PC-3 (cell line): ENCODE measurements around the gene NPFFR1. TPM values are rescaled to one million over a fixed set of nuclear protein-coding genes. Genes with fewer than 3 reads are reported as not detected.

Experiments
- ATAC-seq: fragments of 200-7000 bp; cut with Tn5 transposase; 2 replicates; pipeline ENCODE4 v1.9.1; 2020; ENCODE audit warnings: mild to moderate bottlenecking, moderate library complexity
- BruUV-seq: library from RNA; stranded (reverse); fragments of 400-500 nt; replicated peaks from 2 replicates; lab custom pipeline; 2021; lab: Mats Ljungman, UMichigan
- CTCF ChIA-PET: fragments of 300-600 bp; sonication (Branson Sonifier 250); formaldehyde crosslinking; loops from one replicate; lab custom pipeline; 2022; ENCODE audit warnings: antibody characterized with exemption; lab: Charles Lee
- POLR2A ChIA-PET: fragments of 300-600 bp; sonication (Branson Sonifier 250); formaldehyde crosslinking; loops from one replicate; lab custom pipeline; 2022; ENCODE audit warnings: antibody characterized with exemption; ENCODE audit not compliant: unreplicated experiment; lab: Charles Lee
- DNase-seq: peaks from one replicate; pipeline ENCODE4 v3.0.0-alpha.2; 2015
- H2AFZ ChIP-seq: fragments of 300-600 bp; sonication (generic); 2 replicates; pipeline ENCODE4 v1.6.0; 2016; ENCODE audit warnings: antibody characterized with exemption, low read length
- H3F3A ChIP-seq: fragments of 300-600 bp; sonication (generic); one replicate; pipeline ENCODE4 v1.6.0; 2017; ENCODE audit warnings: antibody characterized with exemption, low read length, control low read depth, mild to moderate bottlenecking; ENCODE audit not compliant: unreplicated experiment
- H3K27ac ChIP-seq: fragments of 300-600 bp; sonication (generic); 2 replicates; pipeline ENCODE4 v1.5.1; 2016; ENCODE audit warnings: mild to moderate bottlenecking, low read length
- H3K27me3 ChIP-seq: fragments of 300-600 bp; sonication (generic); 2 replicates; pipeline ENCODE4 v1.6.1; 2016; ENCODE audit warnings: low read length, mixed read lengths
- H3K36me3 ChIP-seq: fragments of 300-600 bp; sonication (generic); 2 replicates; pipeline ENCODE4 v1.6.1; 2016; ENCODE audit warnings: low read depth, mixed run types, low read length, mixed read lengths
- H3K4me1 ChIP-seq: fragments of 300-600 bp; sonication (generic); 2 replicates; pipeline ENCODE4 v1.5.1; 2016; ENCODE audit warnings: low read length; ENCODE audit not compliant: insufficient read depth
- H3K4me2 ChIP-seq: fragments of 300-600 bp; sonication (generic); 2 replicates; pipeline ENCODE4 v1.6.0; 2016; ENCODE audit warnings: low read length
- H3K4me3 ChIP-seq: fragments of 300-600 bp; sonication (generic); 2 replicates; pipeline ENCODE4 v1.5.1; 2016; ENCODE audit warnings: mild to moderate bottlenecking, low read length, mixed read lengths
- H3K79me2 ChIP-seq: fragments of 300-600 bp; sonication (generic); 2 replicates; pipeline ENCODE4 v1.6.1; 2017; ENCODE audit warnings: low read length, mixed read lengths
- H3K9ac ChIP-seq: fragments of 300-600 bp; sonication (generic); 2 replicates; pipeline ENCODE4 v1.6.0; 2016; ENCODE audit warnings: mild to moderate bottlenecking, low read length
- H3K9me2 ChIP-seq: fragments of 300-600 bp; sonication (generic); replicated peaks from 2 replicates; pipeline ENCODE4 v1.6.1; 2016; ENCODE audit warnings: mixed run types, low read length, mixed read lengths
- H3K9me3 ChIP-seq: fragments of 300-600 bp; sonication (generic); 2 replicates; pipeline ENCODE4 v1.6.1; 2016; ENCODE audit warnings: low read length, mixed read lengths
- H4K20me1 ChIP-seq: fragments of 300-600 bp; sonication (generic); 2 replicates; pipeline ENCODE4 v1.6.1; 2016; ENCODE audit warnings: low read length, mixed read lengths
- CTCF ChIP-seq: fragments of 300-600 bp; sonication (generic); conservative IDR thresholded peaks from 2 replicates; pipeline ENCODE4 v1.5.1; 2017; ENCODE audit warnings: antibody characterized with exemption, low read depth, mild to moderate bottlenecking, low read length
- EZH2 ChIP-seq: fragments of 300-600 bp; sonication (generic); IDR thresholded peaks from one replicate; pipeline ENCODE4 v1.6.1; 2017; ENCODE audit warnings: antibody characterized with exemption, mild to moderate bottlenecking, low read length; ENCODE audit not compliant: unreplicated experiment
- EZH2phosphoT487 ChIP-seq: fragments of 300-600 bp; sonication (generic); IDR thresholded peaks from 2 replicates; pipeline ENCODE4 v1.6.1; 2018; ENCODE audit warnings: mild to moderate bottlenecking, antibody characterized with exemption, low read length, borderline replicate concordance
- intact Hi-C: fragments of 100-400 bp; cut with micrococcal nuclease; formaldehyde crosslinking; loops from 2 replicates; pipeline ENCODE4 v1.9.0; 2023
- total RNA-seq: library from RNA; depleted of rRNA; stranded (reverse); fragments of >200 nt; gene quantifications from 2 replicates; pipeline ENCODE4 v1.2.3, GENCODE V29; 2014

The NPFFR1 gene
- total RNA-seq, 1 experiment from 2014 or later, result not detected

GRCh38 chr10:70296406-70296899 lies 12.6 kb upstream of the NPFFR1 start:
- CTCF ChIA-PET, result no interaction called here
- Histone ChIP-seq H3K36me3 (no peaks in the 10 kb centered on the region), H3K4me3 (no peak overlapping the region), H3F3A (no peaks in the 10 kb centered on the region), H2AFZ (peak overlapping the region; percentile 42), H4K20me1 (no peaks in the 10 kb centered on the region), H3K4me2 (peak overlapping the region; percentile 32), H3K4me1 (peaks cover 15% of the 10 kb centered on the region), H3K9me3 (no peaks in the 10 kb centered on the region), H3K27me3 (no peaks in the 10 kb centered on the region), H3K9ac (no peak overlapping the region), H3K79me2 (no peaks in the 10 kb centered on the region), H3K27ac (peak overlapping the region; percentile 27; the same call in 1 of the 2 replicates), H3K9me2 (no peaks in the 10 kb centered on the region)
- POLR2A ChIA-PET, result no interaction called here
- DNase-seq (peak; percentile 96), ATAC-seq (peak; percentile 100)
- BruUV-seq, result no TSS peak
- intact Hi-C loops, result loop anchor here (1.0 to 2.0 kb wide), 3 partner anchors 30 to 68 kb away; partner anchors contain the start of gene PPA1
- TF ChIP-seq CTCF, result no peak
- TF ChIP-seq EZH2phosphoT487, result no peak
- TF ChIP-seq EZH2, result no peak

- intact Hi-C loops, result loop anchor here (1.0 to 2.0 kb wide), 3 partner anchors 29 to 68 kb away; partner anchors contain the start of gene PPA1
- H2AFZ ChIP-seq, result no peak overlapping the region
- peak overlapping the region; percentile 32; the same call in 1 of the 2 replicates for H3K4me2 ChIP-seq
- no peaks in the 10 kb centered on the region for H3K9me2 ChIP-seq
- BruUV-seq, result no TSS peak
- no peaks in the 10 kb centered on the region for H3K9me3 ChIP-seq
- H3F3A ChIP-seq, result no peaks in the 10 kb centered on the region
- H4K20me1 ChIP-seq, result no peaks in the 10 kb centered on the region
- DNase-seq, result no peak
- H3K4me3 ChIP-seq, result no peak overlapping the region
- no peak for TF ChIP-seq EZH2
- no peak for TF ChIP-seq CTCF
- no peak for TF ChIP-seq EZH2phosphoT487
- no peak for ATAC-seq
- peak overlapping the region; percentile 27; the same call in 1 of the 2 replicates for H3K27ac ChIP-seq
- no peaks in the 10 kb centered on the region for H3K36me3 ChIP-seq
- no peaks in the 10 kb centered on the region for H3K79me2 ChIP-seq
- H3K9ac ChIP-seq, result no peak overlapping the region
- peaks cover 15% of the 10 kb centered on the region for H3K4me1 ChIP-seq
- H3K27me3 ChIP-seq, result no peaks in the 10 kb centered on the region
- POLR2A ChIA-PET, result no interaction called here
- CTCF ChIA-PET, result no interaction called here
Measured at GRCh38 chr10:70295926-70296325, 12.1 kb upstream of the NPFFR1 start.

GRCh38 chr10:70295321-70295720 lies 11.5 kb upstream of the NPFFR1 start:
- Histone ChIP-seq H3K4me1 (peaks cover 15% of the 10 kb centered on the region), H3K27me3 (no peaks in the 10 kb centered on the region), H3K79me2 (no peaks in the 10 kb centered on the region), H3K4me3 (no peak overlapping the region), H4K20me1 (no peaks in the 10 kb centered on the region), H3F3A (no peaks in the 10 kb centered on the region), H3K36me3 (no peaks in the 10 kb centered on the region), H2AFZ (no peak overlapping the region), H3K9me2 (no peaks in the 10 kb centered on the region), H3K27ac (no peak overlapping the region), H3K9me3 (no peaks in the 10 kb centered on the region), H3K4me2 (no peak overlapping the region), H3K9ac (no peak overlapping the region)
- ChIA-PET POLR2A (no interaction called here), CTCF (no interaction called here)
- DNase-seq (peak; percentile 20), ATAC-seq (no peak)
- intact Hi-C loops, result no loop called here
- TF ChIP-seq CTCF, result no peak
- no peak for TF ChIP-seq EZH2phosphoT487
- TF ChIP-seq EZH2, result no peak
- no TSS peak for BruUV-seq
